ENCODE measurements around the gene SSC5D. TPM values are rescaled to one million over a fixed set of nuclear protein-coding genes. Genes with fewer than 3 reads are reported as not detected.
A peak's percentile ranks its signal among the peaks of the same experiment; 100 is the strongest.

The SSC5D gene
- total and polyA plus RNA-seq, 8 donors, result 0.60 to 5.3 (median 1.4) TPM

DNA sequence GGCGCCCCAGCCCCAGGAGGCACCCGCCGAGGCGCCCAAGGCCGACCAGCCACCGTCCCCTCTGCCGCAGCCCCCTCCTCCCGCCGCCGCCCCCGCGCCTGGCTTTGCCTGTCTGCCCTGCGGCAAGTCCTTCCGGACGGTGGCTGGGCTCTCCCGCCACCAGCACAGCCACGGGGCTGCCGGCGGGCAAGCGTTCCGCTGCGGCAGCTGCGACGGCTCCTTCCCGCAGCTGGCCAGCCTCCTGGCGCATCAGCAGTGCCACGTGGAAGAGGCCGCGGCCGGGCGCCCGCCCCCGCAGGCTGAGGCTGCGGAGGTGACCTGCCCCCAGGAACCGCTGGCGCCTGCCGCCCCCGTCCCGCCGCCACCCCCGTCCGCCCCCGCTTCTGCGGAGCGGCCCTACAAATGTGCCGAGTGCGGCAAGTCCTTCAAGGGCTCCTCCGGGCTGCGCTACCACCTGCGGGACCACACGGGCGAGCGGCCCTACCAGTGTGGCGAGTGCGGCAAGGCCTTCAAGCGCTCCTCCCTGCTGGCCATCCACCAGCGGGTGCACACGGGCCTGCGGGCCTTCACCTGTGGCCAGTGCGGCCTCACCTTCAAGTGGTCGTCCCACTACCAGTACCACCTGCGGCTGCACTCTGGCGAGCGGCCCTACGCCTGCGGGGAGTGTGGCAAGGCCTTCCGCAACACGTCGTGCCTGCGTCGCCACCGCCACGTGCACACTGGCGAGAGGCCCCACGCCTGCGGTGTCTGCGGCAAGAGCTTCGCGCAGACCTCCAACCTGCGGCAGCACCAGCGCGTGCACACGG, 5.9 kb upstream of the SSC5D start:
- intact Hi-C loops (cut with DNase I), result no loop called here
- DNase-seq (peak in 3 of 6 donors; percentile 45 to 68 (median 55)), FAIRE-seq (no peak), ATAC-seq (no peak)
- 93% methylated on average over 70 to 83 of the region's 83 CpGs for WGBS, 2 donors
- TF ChIP-seq, protein P1, sequence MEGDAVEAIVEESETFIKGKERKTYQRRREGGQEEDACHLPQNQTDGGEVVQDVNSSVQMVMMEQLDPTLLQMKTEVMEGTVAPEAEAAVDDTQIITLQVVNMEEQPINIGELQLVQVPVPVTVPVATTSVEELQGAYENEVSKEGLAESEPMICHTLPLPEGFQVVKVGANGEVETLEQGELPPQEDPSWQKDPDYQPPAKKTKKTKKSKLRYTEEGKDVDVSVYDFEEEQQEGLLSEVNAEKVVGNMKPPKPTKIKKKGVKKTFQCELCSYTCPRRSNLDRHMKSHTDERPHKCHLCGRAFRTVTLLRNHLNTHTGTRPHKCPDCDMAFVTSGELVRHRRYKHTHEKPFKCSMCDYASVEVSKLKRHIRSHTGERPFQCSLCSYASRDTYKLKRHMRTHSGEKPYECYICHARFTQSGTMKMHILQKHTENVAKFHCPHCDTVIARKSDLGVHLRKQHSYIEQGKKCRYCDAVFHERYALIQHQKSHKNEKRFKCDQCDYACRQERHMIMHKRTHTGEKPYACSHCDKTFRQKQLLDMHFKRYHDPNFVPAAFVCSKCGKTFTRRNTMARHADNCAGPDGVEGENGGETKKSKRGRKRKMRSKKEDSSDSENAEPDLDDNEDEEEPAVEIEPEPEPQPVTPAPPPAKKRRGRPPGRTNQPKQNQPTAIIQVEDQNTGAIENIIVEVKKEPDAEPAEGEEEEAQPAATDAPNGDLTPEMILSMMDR (IDR thresholded peaks at IDR 0.05), result no peak
- no peak overlapping the region for H3K4me3 ChIP-seq
- no peak overlapping the region for H3K27ac ChIP-seq
- peaks cover 0 to 6% (median 0%) of the 10 kb centered on the region in 3 donors for H3K36me3 ChIP-seq
- peaks cover 18 to 26% (median 21%) of the 10 kb centered on the region in 3 donors for H3K4me1 ChIP-seq
- no peaks in the 10 kb centered on the region for H3K9me3 ChIP-seq
- H3K27me3 ChIP-seq, result no peaks in the 10 kb centered on the region

DNA sequence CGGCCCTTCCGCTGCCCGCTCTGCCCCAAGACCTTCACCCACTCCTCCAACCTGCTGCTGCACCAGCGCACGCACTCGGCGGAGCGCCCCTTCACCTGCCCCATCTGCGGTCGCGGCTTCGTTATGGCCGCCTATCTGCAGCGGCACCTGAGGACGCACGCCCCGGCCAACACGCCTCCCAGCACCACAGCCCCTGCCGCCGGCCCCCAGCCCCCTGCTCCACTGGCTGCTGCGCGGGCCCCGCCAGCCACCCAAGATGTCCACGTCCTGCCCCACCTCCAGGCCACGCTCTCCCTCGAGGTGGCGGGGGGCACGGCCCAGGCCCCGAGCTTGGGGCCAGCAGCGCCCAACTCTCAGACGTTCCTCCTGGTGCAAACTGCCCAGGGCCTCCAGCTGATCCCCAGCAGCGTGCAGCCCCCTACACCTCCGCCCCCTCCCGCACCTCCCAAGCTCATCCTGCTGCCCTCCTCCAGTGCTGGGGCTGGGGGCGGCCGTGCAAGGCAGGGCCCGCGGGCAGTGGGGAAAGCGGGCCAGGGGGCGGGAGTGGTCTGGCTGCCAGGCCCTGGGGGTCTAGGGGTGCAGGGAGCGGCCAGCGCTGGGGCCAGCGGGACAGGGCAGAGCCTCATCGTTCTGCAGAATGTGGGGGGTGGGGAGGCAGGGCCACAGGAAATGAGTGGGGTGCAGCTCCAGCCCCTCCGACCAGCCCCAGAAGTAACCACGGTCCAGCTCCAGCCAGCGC, 5.1 kb upstream of the SSC5D start:
- Histone ChIP-seq H3K36me3 (peaks cover 0 to 6% (median 0%) of the 10 kb centered on the region in 3 donors), H3K27me3 (no peaks in the 10 kb centered on the region), H3K4me1 (peaks cover 13 to 19% (median 18%) of the 10 kb centered on the region in 3 donors), H3K9me3 (no peaks in the 10 kb centered on the region), H3K4me3 (no peak overlapping the region), H3K27ac (no peak overlapping the region)
- TF ChIP-seq, protein P1 (IDR thresholded peaks at IDR 0.05), result no peak
- ATAC-seq (no peak), DNase-seq (peak in 3 of 6 donors; percentile 44 to 78 (median 52)), FAIRE-seq (no peak)
- intact Hi-C loops (cut with DNase I), result no loop called here
- 91 to 93% methylated on average over 42 to 47 of the region's 47 CpGs for WGBS, 2 donors

DNA sequence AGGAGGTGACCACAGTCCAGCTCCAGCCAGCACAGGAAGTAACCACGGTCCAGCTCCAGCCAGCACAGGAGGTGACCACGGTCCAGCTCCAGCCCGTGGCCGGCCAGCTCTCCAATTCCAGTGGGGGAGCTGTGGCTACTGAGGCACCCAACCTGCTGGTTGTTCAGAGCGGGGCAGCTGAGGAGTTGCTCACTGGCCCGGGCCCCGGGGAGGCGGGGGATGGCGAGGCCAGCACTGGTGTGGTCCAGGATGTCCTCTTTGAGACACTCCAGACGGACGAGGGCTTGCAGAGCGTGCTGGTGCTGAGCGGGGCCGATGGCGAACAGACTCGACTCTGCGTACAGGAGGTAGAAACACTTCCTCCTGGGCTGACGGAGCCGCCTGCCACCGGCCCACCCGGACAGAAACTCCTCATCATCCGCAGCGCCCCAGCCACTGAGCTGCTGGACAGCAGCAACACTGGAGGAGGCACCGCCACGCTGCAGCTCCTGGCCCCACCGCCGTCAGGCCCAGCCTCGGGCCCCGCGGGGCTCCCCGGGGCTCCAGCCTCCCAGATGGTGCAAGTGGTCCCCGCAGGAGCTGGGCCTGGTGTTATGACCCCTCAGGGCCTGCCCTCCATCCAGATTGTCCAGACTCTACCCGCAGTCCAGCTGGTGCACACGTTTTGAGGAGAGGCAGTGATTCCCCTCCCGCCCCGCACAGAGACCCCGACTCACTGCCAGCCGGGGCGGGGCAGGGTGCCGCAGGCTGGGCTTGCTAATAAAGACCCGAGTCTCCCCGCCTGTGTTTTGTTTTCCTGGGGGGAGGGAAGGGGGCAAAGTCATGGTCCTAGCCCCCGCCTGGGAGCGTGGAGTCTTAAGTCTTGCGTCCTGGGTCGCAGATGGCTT, 4.3 kb upstream of the SSC5D start:
- H3K27me3 ChIP-seq, result no peaks in the 10 kb centered on the region
- peak overlapping the region in 1 of 4 donors; percentile 66 for H3K4me3 ChIP-seq
- intact Hi-C loops (cut with DNase I), result no loop called here
- no peak overlapping the region for H3K27ac ChIP-seq
- no peak for ATAC-seq
- TF ChIP-seq, protein P1 (IDR thresholded peaks at IDR 0.05), result no peak
- DNase-seq, result peak in 3 of 6 donors; percentile 39 to 77 (median 58)
- WGBS, 2 donors, result 79 to 81% methylated on average over 44 to 46 of the region's 46 CpGs
- H3K4me1 ChIP-seq, result peaks cover 9 to 14% (median 11%) of the 10 kb centered on the region in 3 donors
- no peak for FAIRE-seq
- H3K9me3 ChIP-seq, result no peaks in the 10 kb centered on the region
- peaks cover 0 to 6% (median 0%) of the 10 kb centered on the region in 3 donors for H3K36me3 ChIP-seq

DNA sequence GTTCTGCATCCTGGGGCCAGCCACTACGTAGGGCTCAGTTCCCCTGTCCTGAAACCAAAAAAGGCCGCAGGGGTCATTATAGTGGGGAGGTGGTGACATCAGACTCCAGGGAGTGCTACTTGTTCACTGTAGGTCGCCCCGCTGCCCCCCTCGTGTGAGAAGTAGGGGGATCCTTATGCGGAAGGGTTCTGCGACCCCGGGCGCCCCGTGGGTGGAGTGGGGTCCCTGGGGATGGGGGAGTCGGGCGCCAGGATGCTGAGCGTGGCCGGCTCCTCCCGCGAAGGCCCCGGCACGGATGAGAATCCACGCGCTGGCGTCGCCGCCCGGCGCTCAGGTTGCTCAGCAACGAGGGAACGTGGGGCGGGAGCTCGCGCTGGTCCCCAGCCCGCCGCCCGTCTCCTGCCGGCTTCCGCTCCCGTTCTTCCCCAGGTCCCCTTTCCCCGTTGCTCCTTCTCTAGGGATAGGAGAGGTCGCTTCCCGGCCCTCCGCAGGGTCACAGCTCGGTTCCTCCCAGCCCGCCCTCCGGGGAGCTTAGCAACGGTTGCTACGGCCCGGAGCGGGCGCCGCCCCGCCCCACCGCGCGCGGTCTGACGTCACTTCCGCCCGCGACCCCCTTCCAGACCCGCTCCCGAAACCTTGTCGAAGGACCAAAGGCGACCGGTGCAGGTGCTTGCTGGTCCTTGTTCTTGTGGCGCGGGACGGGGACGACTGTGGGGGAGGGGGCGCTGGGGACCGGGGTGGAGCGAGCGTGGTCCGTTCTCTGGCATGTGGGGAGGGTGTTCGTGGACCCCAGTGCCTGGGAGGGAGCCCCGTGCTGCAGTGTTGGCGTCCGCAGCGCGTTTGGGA, 3.4 kb upstream of the SSC5D start, which contains the start of gene NAT14:
TSS of gene NAT14 (plus strand) at position 596 of the 846 bp plus-strand sequence. CDS start 521 bp downstream, outside the sequence.
- peak within 1 kb of the TSS; percentile 48 to 66 (median 51) for H3K4me3 ChIP-seq
- peaks cover 0 to 6% (median 0%) of the 10 kb centered on the region in 3 donors for H3K36me3 ChIP-seq
- DNase-seq (peak in 5 of 6 donors; percentile 51 to 87 (median 72)), ATAC-seq (peak; percentile 63 to 73 (median 71)), FAIRE-seq (no peak)
- H3K27ac ChIP-seq, result peak within 1 kb of the TSS; percentile 42 to 60 (median 52)
- H3K4me1 ChIP-seq, result peaks cover 8 to 9% (median 9%) of the 10 kb centered on the region in 3 donors
- intact Hi-C loops (cut with DNase I), result no loop called here
- TF ChIP-seq, protein P1 (IDR thresholded peaks at IDR 0.05), result no peak
- no peaks in the 10 kb centered on the region for H3K27me3 ChIP-seq
- H3K9me3 ChIP-seq, result no peaks in the 10 kb centered on the region
- 2 to 4% methylated on average over 53 to 78 of the region's 78 CpGs for WGBS, 2 donors
